CD4-positive, alpha-beta T cell treated with Interleukin-17A for 1 hour (primary cell): ENCODE data around the gene ALDH1A2.
"Not testable (repeated sequence)": the region's sequence is repeated elsewhere in the genome, so short reads cannot be mapped to it uniquely, and the experiment has no call there.

Source experiments
- DNase-seq: peaks from one replicate; pipeline ENCODE4 v3.0.0-alpha.2; 2020

ALDH1A2 gene

DNA sequence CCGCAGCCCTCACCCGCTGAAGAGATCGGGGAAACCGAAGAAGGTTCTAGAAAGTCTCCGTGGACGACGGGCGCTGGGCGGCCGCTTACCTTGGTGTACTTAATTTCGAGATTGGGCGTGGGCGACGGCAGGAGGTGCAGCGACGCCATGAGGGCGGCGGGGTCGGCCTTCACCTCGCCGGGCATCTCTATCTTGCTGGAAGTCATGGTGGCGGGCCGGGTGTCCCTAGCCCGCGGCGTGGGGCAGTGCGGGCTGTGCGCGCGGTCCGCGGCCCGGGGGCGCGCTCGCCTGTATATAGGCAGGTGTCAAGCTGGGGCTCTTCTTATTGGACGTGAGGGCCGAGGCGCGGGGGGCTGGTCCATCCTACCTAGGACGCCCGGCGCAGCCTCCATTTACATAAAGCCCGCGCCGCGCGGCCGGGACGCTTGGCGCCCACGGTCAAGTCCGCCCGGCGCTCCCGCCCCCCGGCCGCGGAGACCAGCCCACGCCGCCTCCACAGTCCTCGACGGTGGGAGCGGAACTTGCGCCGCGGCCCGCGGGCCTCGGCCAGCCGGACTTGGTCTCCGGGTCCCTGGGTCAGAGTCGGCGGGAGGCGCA, at the start of gene ALDH1A2:
Gene ALDH1A2 (minus strand): TSS at position 267 of the 597 bp plus-strand sequence. CDS start 61 bp downstream, at position 206.
- DNase-seq: no peak

DNA sequence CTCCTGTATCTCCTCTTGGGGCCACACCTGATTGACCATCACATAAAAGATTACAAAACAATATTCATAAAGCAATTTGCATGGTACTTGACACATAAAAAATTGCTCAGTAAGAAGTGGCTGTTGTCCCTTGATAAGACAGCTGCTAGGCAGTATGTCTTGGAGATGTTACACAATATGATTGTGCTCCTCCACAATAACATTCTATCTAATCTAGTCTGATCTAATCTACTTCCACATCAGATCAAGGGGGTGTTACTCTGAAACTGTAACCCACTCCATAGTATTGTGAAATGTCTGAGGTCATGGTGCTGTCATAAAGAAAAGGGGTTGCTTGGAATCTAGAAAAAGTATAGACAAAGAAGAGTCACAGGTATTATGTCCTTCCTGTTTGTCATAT, 49.3 kb upstream of the ALDH1A2 start:
- DNase-seq: no peak

DNA sequence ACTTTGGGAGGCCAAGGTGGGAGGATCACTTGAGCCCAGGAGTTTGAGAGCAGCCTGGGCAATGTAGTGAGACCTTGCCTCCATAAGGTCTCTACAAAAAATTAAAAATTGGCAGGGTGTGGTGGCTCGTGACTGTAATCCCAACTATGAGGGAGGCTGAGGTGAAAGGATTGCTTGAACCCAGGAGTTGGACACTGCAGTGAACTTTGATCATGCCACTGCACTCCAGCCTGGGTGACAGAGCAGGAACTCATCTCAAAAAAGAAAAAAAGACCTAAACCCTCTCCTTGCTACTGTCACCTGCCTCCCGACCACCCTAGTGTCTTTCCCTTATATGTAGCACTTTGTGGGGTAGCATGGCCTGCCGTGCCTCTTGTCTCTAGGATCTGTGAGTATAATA, 48.9 kb upstream of the ALDH1A2 start:
- DNase-seq: no peak

DNA sequence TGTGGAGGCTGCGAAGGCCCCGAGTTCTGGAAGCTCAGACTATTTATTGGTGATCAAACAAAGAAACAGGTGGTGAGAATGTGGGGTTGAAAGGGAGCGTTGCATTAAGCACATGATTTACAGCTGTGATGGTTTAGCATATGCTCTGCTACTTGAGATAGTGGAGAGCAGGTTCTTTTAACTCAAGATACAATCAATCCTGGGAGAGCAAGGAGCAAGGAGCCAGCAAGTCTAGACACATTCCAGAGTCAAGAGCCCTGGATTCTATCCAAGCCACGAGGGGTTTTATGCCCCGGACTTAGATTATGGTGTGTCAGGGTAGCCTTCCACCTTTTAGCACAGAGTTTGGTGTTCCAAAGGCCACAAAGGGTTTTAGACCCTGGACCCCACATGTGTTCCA, 47.8 kb upstream of the ALDH1A2 start:
- not testable (repeated sequence) for DNase-seq

DNA sequence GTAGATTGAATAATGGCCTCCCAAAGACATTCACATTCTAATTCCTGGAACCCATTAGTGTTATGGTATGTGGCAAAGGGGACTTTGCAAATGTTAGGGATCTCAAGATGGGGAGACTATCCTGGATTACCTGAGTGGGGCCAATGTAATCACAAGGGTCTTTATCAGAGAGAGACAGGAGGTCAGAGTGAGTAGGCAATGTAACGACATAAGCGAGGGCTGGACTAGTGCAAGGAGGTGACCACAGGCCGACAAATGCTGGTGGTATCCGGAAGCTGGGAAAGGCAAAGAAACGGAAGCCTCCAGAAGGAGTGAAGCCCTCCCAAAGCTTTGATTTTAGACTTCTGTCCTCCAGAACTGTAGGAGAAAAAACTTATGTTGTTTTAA, 46.2 kb upstream of the ALDH1A2 start:
- DNase-seq: no peak

DNA sequence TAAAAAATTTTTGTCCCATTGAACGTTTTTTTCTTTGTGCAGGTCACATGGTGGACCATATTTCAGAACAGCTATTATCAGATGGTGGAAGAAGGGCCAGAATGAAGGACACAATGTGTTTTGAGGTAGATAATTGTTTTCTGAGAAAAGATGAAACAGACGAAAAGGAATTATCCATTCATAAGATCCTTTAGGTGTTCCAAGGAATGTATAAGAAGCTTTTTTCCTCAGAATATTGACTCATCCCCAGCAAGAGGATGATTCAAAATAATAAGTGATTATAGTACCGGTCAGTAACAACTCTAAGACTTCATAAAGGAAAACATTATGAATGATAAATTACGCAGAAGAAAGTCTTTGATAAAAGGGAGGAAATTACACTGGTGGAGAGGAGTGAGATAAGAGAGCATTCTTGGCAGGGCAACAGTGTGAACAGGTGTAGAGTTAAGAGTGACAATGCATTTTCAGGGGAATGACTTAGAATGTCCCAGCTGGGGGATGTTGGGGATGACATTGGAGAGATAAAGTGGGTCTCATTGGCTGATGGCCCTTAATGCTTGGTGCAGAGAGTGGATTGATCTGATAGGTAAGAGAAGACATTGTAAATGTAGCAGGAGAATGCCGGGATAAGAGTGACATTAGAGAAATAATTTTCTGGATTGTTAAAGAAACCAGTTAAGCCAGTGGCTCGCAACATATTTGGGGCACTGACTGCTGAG, 45.6 kb upstream of the ALDH1A2 start:
- no peak for DNase-seq

DNA sequence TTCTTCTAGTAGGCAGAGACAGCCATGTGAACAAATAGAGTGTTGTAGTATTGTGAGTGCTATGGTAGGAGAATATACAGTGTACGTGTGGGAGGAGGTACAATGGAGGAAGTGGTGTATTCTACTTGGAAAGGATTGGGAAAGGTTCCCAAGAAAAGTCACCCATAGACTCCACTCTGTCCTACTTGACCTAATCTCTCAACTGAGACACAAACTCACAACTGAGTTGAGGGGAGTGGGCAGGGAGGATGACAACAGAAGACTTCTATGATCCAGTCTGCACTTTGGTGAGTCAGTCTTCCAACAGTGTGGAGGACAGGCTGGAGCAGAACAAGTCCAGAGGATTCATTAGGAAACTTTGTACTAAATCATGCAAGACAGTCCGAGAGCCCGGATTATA, 43.9 kb upstream of the ALDH1A2 start:
- DNase-seq: no peak

DNA sequence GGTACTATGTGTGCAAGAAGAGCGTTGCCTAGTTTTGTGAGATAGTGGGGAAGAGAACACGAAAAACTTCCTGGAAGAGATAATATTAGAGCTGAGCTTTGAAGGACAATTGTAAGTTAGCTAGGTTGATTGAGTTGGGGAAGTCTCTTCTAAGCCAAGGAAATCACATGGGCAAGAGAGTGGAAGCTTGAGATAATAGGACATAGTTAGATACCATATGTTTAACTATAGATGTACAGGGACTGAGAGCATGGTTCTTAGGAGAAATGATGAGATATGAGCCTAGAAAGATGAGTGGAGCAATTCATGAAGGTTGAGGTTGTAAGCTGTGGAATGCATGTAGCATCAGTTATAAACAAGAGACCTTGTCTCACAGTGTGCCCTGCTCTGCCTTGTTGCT, 42.6 kb upstream of the ALDH1A2 start:
- no peak for DNase-seq

DNA sequence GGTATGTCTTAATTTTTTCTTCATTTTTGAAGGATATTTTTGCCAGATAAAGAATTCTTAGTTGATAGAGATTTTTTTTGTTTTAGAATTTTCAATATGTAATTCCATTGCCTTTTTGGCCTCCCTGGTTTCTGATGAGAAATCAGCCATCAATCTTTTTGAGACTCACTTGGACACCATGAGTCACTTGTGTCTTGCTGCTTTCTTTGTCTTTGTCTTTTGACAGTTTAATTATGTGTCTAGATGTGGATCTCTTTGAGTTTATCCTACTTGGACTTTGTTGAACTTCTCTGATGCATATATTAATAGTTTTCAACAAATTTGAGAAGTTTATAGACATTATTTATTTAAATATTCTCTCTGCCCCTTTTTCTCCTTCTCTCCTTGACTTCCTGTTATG, 38.0 kb upstream of the ALDH1A2 start:
- DNase-seq: no peak

DNA sequence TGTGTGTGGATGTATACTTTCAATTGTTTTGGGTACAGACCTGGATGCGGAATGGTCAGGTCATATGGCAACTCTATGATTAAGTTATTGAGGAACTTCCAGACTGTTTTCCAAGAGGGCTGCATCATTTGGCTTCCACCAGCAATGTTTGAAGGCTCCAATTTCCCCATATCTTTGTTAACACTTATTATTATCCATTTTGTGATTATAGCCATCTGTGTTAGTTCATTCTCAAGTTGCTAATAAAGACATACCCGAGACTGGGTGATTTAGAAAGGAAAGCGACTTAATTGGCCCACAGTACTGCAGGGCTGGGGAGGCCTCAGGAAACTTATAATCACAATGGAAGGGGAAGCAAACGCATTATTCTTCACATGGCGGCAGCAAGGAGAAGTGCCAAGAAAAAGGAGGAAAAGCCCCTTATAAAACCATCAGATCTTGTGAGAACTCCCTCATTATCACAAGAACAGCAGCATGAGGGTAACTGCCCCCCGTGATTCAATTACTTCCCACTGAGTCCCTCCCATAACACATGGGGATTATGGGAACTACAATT, 31.1 kb upstream of the ALDH1A2 start:
- no peak for DNase-seq

DNA sequence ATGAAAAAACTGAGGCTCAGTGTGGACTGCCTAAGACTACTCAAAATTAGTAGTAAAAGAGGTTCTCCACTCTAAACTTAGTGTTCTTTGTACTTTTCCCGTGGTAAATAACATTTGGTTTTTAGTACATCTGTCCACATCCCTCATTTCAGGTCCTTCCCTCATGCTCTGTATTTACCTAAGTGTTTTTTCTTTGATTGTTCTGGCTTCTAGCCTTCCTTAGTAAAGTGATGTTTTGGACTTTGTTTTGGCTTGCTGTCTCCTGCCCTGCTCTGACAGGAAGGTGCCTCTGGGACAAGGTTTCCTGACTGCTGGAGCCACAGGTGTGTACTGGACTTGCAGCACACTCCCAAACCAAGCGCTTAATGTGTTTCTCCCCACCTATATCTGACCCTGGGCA, 29.9 kb upstream of the ALDH1A2 start:
- DNase-seq: no peak

DNA sequence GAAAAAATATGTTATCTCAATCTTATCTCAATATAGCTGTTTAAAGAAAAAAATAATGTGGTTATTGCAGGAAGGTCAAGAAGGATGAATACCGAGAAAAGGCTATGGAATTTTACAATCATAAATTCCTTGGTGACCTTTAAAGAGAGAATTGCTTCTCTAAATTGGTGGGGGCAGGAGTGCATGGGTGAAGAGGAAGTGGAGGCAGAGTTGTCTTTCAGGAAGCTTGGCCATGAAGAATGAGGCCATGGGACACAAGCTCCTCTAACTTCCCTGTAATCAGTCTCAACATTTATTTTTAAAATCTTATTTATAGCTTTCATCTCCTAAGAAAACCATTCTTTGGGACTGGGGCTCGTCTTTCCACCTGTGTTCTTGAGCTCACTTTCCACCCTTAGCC, 22.4 kb upstream of the ALDH1A2 start:
- DNase-seq: no peak

DNA sequence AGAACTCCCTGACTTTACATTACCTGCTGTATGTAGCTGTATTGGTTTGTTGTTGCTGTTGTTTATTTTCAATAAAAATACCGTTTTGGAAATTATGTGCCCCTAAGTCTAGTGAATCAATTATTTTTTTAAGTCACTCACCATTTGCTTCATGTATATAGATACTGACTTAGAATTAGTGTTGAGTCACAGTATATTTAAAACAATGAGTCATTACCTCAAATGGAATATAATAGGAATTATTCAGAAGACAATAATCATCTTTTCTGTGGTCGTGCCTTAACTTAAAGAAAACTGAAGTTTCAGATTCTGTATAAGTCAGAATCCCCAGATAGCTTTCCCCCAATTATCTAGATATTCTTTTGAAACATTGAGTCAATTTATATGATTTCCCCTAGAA, 21.0 kb upstream of the ALDH1A2 start:
- no peak for DNase-seq

DNA sequence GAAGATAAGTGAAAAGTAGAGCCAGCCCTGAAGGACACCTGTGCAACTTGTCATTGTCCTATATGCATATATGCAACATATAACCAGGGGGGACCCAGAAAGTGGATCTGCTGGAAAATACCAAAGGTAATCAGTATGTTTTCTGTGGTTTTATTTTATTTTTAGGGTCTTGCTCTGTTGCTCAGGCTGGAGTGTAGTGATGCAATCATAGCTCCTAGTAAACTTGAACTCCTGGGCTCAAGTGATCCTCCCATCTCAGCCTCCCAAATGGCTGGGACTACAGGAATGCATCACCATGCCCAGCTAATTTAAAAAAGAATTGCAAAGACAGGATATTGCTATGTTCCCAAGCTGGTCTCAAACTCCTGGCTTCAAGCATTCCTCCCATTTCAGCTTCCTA, 18.0 kb upstream of the ALDH1A2 start:
- no peak for DNase-seq

DNA sequence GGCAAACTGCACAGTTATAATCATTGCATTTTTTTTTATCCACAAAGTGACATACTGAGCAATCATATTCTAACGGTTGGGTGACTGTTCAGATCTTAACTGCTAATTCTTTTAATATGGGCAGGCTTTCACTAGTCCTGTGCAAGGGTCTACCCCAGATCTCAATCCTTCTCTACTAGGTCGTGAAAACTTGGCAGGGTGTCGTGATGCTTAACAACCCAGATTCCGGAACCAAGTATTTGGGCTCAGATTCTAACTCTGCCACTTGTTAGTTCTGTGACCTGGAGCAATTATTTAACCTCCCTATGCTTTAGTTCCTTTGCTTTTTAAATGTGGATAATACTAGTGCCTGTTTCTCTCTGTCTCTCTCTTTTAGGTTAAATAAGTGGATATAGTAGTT, 16.4 kb upstream of the ALDH1A2 start:
- DNase-seq: no peak

DNA sequence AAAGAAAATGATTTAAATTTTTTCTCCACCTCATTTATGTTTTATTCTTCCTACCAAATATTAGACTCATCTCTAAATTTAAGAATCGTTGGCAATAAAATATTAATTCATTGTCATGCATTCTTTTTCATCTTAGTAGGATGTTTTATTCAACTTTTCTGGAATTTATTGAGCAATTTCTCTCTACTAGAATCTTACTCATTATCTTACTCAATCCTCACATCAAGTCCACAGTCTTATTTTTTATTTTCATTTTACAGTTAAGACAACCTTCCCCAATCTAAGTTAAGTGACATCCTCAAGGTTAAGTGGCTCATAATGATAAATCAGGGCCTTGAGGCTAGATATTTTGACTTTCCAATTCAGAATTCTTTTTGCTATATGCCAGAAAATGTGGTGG, 15.9 kb upstream of the ALDH1A2 start:
- DNase-seq: no peak

DNA sequence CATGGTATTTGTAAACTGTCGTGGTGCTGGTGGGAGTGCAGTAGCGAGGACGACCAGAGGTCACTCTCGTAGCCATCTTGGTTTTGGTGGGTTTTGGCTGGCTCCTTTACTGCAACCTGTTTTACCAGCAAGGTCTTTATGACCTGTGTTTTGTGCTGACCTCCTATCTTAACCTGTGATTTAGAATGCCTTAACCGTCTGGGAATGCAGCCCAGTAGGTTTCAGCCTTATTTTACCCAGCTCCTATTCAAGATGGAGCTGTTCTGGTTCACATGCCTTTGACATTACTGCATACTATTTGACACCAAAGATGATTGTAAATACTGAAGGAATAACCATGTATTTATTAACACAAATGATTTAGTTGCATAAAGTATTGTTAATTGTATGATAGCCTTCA, 15.4 kb upstream of the ALDH1A2 start:
- not testable (repeated sequence) for DNase-seq

DNA sequence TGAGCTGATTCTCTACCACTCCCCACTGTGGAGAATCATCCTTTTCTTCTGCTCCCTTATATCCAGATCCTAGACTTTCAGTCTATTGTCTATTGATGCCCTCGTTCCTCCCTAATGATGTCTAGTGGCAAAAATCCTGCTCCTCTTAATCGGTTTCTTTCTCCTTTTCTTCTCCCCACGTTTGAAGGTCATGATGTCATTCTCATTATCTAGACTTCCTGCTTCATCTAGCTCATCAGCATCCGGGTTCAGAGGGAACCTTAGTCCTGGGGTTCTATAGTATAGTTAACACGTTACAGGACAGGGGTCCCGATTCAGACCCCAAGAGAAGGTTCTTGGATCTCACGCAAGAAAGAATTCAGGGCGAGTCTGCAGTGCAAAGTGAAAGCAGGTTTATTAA, 14.9 kb upstream of the ALDH1A2 start:
- DNase-seq: no peak

DNA sequence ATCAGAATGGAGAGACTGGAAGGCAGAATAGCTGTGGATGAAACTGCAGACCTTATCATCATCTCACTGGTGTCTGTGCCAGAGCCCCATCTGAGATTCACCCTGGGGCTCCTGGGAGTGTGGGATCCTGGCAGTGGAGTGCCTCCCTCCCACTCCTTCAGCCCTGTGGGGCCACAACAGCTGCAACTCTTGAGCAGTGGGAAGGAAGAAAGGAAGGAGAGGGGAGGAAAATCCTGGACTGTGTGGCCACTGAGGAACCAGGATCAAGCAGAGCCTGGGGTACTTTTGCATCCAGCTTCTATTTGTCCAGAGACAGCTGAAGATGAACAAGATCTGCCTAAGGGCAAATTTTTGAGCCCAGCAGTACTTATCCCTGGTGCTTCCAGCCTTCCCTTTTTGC, 13.1 kb upstream of the ALDH1A2 start:
- DNase-seq: no peak

DNA sequence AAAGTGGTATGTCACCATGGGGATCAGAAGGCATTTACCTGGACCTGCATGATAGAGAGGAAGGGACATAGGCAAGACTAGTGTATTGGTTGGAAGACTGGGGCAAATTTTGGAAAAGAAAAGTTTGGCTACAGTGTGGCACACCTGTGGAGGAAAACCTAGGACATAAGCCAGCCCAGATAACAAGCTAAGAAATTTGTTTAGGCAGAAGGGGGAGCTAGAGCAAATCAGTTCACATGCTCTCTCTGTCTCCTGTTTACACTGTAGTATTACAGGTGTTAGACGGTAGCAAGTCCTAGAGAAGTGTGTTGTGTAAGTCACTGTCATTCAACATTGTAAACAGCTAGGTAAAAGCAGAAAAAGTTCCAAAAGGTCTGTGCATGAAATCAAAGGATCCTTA, 11.9 kb upstream of the ALDH1A2 start:
- no peak for DNase-seq

DNA sequence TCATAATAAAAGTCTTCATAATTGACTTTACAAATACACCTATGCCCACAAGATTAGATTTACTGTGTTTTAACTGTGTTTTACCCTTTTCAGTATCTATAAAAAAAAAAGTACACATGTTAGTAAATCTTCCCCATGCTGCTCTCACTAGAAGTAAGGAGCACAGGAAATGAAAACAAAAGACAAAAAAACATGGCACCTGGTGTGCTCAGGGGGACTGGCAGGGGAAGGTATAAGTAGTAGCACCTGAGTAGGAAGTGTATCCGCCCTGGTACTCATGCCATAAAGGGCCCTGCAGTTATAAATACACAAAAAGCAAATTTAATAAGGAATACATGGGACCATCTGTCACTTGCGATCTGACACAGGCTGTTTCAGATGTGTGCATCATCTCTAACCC, 8.9 kb upstream of the ALDH1A2 start:
- DNase-seq: no peak

DNA sequence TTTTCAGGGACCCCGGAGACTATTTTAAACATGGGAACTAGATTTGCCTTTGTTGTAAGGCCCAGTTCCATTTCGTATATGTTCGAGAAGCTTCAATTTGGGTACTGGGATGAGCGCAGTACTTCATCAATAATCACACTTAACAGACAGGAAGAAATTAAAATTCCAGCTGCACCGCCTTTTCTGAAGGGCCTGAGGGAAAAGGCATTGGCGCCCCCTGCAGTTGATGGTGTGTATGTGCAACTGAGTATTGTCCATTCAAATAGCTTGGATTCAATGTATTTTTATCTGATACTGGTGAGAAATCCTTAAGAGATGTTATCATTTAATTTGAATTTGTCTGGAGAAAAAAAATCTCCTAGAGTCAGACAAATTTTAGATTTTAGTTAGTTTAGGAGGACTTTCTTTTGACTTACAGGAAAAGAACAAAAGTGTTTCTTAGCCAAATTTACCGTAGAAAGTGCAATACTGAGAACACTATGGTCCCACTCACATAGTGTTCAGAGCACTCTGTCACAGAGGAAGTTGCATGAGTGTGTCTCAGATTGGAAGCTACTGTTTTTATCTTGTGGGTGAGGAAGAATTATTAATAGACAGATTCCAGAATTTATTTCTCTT, 5.4 kb upstream of the ALDH1A2 start:
- DNase-seq: peak; percentile 26

DNA sequence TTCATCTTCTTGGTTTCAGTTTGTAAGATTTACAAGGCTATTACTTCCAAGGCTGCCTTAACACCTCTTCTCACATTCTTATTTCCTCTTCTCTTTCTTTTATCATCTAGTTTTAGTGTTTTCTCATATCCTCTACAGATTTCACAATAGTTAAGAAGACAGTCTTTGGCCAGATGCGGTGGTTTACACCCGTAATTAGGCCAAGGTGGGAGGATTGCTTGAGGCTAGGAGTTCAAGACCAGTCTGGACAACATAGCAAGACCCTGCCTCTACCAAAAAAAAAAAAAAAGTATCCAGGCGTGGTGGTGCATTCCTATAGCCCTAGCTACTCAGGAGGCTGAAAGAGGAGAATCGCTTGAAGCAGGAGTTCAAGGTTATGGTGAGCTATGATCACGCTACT, 3.5 kb upstream of the ALDH1A2 start:
- DNase-seq: no peak
